GM23248 (cell line): ENCODE measurements around the gene ASAP2. TPM values are rescaled to one million over a fixed set of nuclear protein-coding genes. Genes with fewer than 3 reads are reported as not detected.

Source experiments
- DNase-seq: peaks from one replicate; pipeline ENCODE4 v3.0.0-alpha.2; 2015
- H2AFZ ChIP-seq: fragments of 200-600 bp; sonication (generic); 2 replicates; pipeline ENCODE4 v1.6.1; 2016; ENCODE audit warnings: antibody characterized with exemption
- H3F3A ChIP-seq: fragments of 200-600 bp; sonication (generic); 2 replicates; pipeline ENCODE4 v1.6.1; 2016; ENCODE audit warnings: mild to moderate bottlenecking, antibody characterized with exemption, mixed run types; ENCODE audit not compliant: insufficient read depth
- H3K27ac ChIP-seq: fragments of 200-600 bp; sonication (generic); 2 replicates; pipeline ENCODE4 v1.5.1; 2016; ENCODE audit warnings: mild to moderate bottlenecking
- H3K27me3 ChIP-seq: fragments of 200-600 bp; sonication (generic); replicated peaks from 2 replicates; pipeline ENCODE4 v1.6.1; 2016; ENCODE audit warnings: mild to moderate bottlenecking; ENCODE audit not compliant: insufficient read depth
- H3K36me3 ChIP-seq: fragments of 200-600 bp; sonication (generic); 2 replicates; pipeline ENCODE4 v1.6.1; 2016; ENCODE audit warnings: low read depth, mild to moderate bottlenecking
- H3K4me1 ChIP-seq: fragments of 200-600 bp; sonication (generic); 2 replicates; pipeline ENCODE4 v1.6.1; 2016; ENCODE audit warnings: mild to moderate bottlenecking; ENCODE audit not compliant: insufficient read depth
- H3K4me2 ChIP-seq: fragments of 200-600 bp; sonication (generic); one replicate; pipeline ENCODE4 v1.6.1; 2016; ENCODE audit warnings: mild to moderate bottlenecking; ENCODE audit not compliant: unreplicated experiment
- H3K4me3 ChIP-seq: fragments of 200-600 bp; sonication (generic); 2 replicates; pipeline ENCODE4 v1.5.1; 2016; ENCODE audit warnings: mild to moderate bottlenecking
- H3K79me2 ChIP-seq: fragments of 200-600 bp; sonication (generic); 2 replicates; pipeline ENCODE4 v1.6.1; 2016; ENCODE audit warnings: mild to moderate bottlenecking; ENCODE audit not compliant: insufficient read depth
- H3K9ac ChIP-seq: fragments of 200-600 bp; sonication (generic); 2 replicates; pipeline ENCODE4 v1.6.1; 2016; ENCODE audit warnings: mild to moderate bottlenecking
- H3K9me2 ChIP-seq: fragments of 200-600 bp; sonication (generic); 2 replicates; pipeline ENCODE4 v1.6.1; 2016; ENCODE audit warnings: mixed run types, mild to moderate bottlenecking, moderate library complexity; ENCODE audit not compliant: insufficient read depth
- H3K9me3 ChIP-seq: fragments of 200-600 bp; sonication (generic); one replicate; pipeline ENCODE4 v1.6.1; 2017; ENCODE audit warnings: low read depth
- H4K20me1 ChIP-seq: fragments of 200-600 bp; sonication (generic); 2 replicates; pipeline ENCODE4 v1.6.0; 2016; ENCODE audit not compliant: insufficient read depth
- EZH2 ChIP-seq: fragments of 200-600 bp; sonication (generic); IDR thresholded peaks from 2 replicates; pipeline ENCODE4 v1.6.1; 2018; ENCODE audit warnings: antibody characterized with exemption, mild to moderate bottlenecking; ENCODE audit not compliant: insufficient read depth, poor library complexity, severe bottlenecking
- EZH2phosphoT487 ChIP-seq: fragments of 200-600 bp; sonication (generic); IDR thresholded peaks from 2 replicates; pipeline ENCODE4 v1.6.1; 2018; ENCODE audit warnings: antibody characterized with exemption, moderate library complexity, mild to moderate bottlenecking, low read depth; ENCODE audit not compliant: insufficient read depth
- WGBS, 2 experiments: methylation state at CpG; one replicate each; pipeline ENCODE4 v1.1.6; 2015 to 2017; ENCODE audit warnings: low lambda C conversion rate in 2 of 2, low coverage in 1 of 2; ENCODE audit errors: missing lambda C conversion rate in 2 of 2; 5-methylcytosine and 5-hydroxymethylcytosine counted together
- in situ Hi-C: fragments of 300-500 bp; cut with MboI; formaldehyde crosslinking; loops from 2 replicates; pipeline ENCODE4 v1.15.0; 2020
- polyA plus RNA-seq: library from polyadenylated mRNA; unstranded; fragments of >200 nt; fragmentation: Nextera tagmentation; extraction: Ambion mirVana; gene quantifications from 2 replicates; pipeline ENCODE4 v1.2.1, GENCODE V29; 2016
- total RNA-seq: library from RNA; depleted of rRNA; stranded (reverse); fragments of >200 nt; shearing (Covaris generic); gene quantifications from 2 replicates; pipeline ENCODE4 v1.2.3, GENCODE V29; 2014

ASAP2 gene
- total and polyA plus RNA-seq, 2 experiments from 2014 or later: 8.8 to 49.6 TPM

GRCh38 chr2:9167718-9168657 lies 38.6 kb upstream of the ASAP2 start:
- Histone ChIP-seq H3K27ac (no peak overlapping the region), H4K20me1 (no peaks in the 10 kb centered on the region), H3K4me2 (no peak overlapping the region), H3K36me3 (no peaks in the 10 kb centered on the region), H3K4me1 (peaks cover 11% of the 10 kb centered on the region), H3K79me2 (no peaks in the 10 kb centered on the region), H3K9ac (no peak overlapping the region), H3K4me3 (no peak overlapping the region), H3F3A (peaks cover 8% of the 10 kb centered on the region; the same call in 1 of the 2 replicates), H2AFZ (no peak overlapping the region), H3K9me2 (no peaks in the 10 kb centered on the region), H3K9me3 (no peaks in the 10 kb centered on the region), H3K27me3 (no peaks in the 10 kb centered on the region)
- DNase-seq: no peak
- TF ChIP-seq EZH2: no peak
- in situ Hi-C loops: no loop called here
- WGBS, 2 experiments: 95 to 96% methylated on average over 13 of the region's 13 CpGs

- H4K20me1 ChIP-seq: no peaks in the 10 kb centered on the region
- H3K4me1 ChIP-seq: peaks cover 4% of the 10 kb centered on the region; the same call in 1 of the 2 replicates
- H3K27me3 ChIP-seq: no peaks in the 10 kb centered on the region
- WGBS, 2 experiments: 95 to 98% methylated on average over 4 of the region's 4 CpGs
- DNase-seq: no peak
- H3K27ac ChIP-seq: no peak overlapping the region
- H3F3A ChIP-seq: no peaks in the 10 kb centered on the region
- H3K79me2 ChIP-seq: no peaks in the 10 kb centered on the region
- H3K36me3 ChIP-seq: no peaks in the 10 kb centered on the region
- no peak overlapping the region for H3K9ac ChIP-seq
- no peaks in the 10 kb centered on the region for H3K9me3 ChIP-seq
- in situ Hi-C loops: no loop called here
- no peaks in the 10 kb centered on the region for H3K9me2 ChIP-seq
- H3K4me3 ChIP-seq: no peak overlapping the region
- no peak for TF ChIP-seq EZH2phosphoT487
- no peak for TF ChIP-seq EZH2
- no peak overlapping the region for H2AFZ ChIP-seq
- H3K4me2 ChIP-seq: no peak overlapping the region
Observed at GRCh38 chr2:9168821-9169221, 37.8 kb upstream of the ASAP2 start.

GRCh38 chr2:9169349-9170107 lies 37.1 kb upstream of the ASAP2 start:
- Histone ChIP-seq H3F3A (peaks cover 7% of the 10 kb centered on the region), H3K27ac (no peak overlapping the region), H3K27me3 (no peaks in the 10 kb centered on the region), H3K9ac (no peak overlapping the region), H3K4me2 (no peak overlapping the region), H2AFZ (no peak overlapping the region), H3K79me2 (no peaks in the 10 kb centered on the region), H3K4me1 (peaks cover 4% of the 10 kb centered on the region; the same call in 1 of the 2 replicates), H3K9me3 (no peaks in the 10 kb centered on the region), H4K20me1 (no peaks in the 10 kb centered on the region), H3K4me3 (no peak overlapping the region), H3K9me2 (no peaks in the 10 kb centered on the region), H3K36me3 (no peaks in the 10 kb centered on the region)
- TF ChIP-seq EZH2 (no peak), EZH2phosphoT487 (no peak)
- 83 to 87% methylated on average over 9 of the region's 9 CpGs for WGBS, 2 experiments
- in situ Hi-C loops: no loop called here
- no peak for DNase-seq

- TF ChIP-seq EZH2phosphoT487: no peak
- TF ChIP-seq EZH2: no peak
- in situ Hi-C loops: no loop called here
Observed at GRCh38 chr2:9170458-9171130, 36.0 kb upstream of the ASAP2 start.

More at GRCh38 chr2:9170458-9171130, 36.0 kb upstream of the ASAP2 start:
- Histone ChIP-seq H3K27me3 (no peaks in the 10 kb centered on the region), H4K20me1 (no peaks in the 10 kb centered on the region), H3K9ac (no peak overlapping the region), H2AFZ (no peak overlapping the region), H3K79me2 (no peaks in the 10 kb centered on the region), H3K4me3 (no peak overlapping the region), H3F3A (peaks cover 14% of the 10 kb centered on the region), H3K9me2 (no peaks in the 10 kb centered on the region), H3K4me1 (peaks cover 14% of the 10 kb centered on the region), H3K27ac (no peak overlapping the region), H3K36me3 (no peaks in the 10 kb centered on the region), H3K9me3 (no peaks in the 10 kb centered on the region), H3K4me2 (no peak overlapping the region)
- no peak for DNase-seq
- WGBS, 2 experiments: 84 to 88% methylated on average over 8 of the region's 8 CpGs
